DMS114 treated with DMSO at 0.1 percent for 48 hours (cell line): Measurements from ENCODE around the gene PNMA6E.
"Not testable (repeated sequence)": the region's sequence is repeated elsewhere in the genome, so short reads cannot be mapped to it uniquely, and the experiment has no call there.

Experiments
- DNase-seq: peaks from one replicate; lab custom pipeline; 2025; ENCODE audit not compliant: unreplicated experiment; lab: John Stamatoyannopoulos, UW

The PNMA6E gene

DNA sequence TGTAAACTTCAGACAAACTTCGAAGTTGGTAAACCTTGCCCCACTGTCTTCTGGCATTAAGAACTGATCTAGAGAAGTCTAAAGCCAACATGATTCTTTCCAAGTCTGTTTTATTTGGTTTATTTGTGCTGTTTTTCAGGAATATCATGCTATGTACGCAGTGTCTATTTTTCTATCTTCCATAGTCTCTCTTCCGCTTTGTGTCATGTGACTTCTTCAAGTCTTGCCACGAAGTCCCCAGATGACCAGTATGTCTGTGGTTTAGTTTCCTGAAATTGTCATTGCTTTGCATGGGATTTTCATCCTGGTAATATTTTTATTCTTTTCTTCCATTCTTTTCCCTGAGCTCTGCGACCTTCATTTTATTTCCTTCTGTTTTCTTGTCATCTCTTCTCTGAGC is 15.1 kb downstream of the PNMA6E start:
- no peak for DNase-seq

DNA sequence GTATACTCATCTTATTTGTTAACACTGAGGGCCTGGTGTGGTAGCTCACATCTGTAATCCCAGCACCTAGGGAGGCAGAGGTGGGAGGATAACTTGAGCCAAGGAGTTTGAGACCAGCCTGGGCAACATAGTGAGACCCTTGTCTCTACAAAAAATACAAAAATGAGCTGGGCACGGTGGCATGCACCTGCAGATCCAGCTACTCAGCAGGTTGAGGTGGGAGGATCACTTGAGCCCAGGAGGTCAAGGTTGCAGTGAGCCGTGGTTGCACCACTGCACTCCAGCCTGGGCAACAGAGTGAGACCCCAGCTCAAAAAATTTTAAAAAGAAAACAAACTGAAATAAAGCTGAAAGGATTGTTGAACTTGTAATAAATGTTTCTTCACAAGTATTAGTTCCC is 16.2 kb downstream of the PNMA6E start:
- DNase-seq, result not testable (repeated sequence)

GRCh38 chrX:153384390-153384789 is 16.8 kb downstream of the PNMA6E start:
- no peak for DNase-seq

- no peak for DNase-seq
These were observed 18.3 kb downstream of the PNMA6E start for GRCh38 chrX:153382563-153383482.

DNA sequence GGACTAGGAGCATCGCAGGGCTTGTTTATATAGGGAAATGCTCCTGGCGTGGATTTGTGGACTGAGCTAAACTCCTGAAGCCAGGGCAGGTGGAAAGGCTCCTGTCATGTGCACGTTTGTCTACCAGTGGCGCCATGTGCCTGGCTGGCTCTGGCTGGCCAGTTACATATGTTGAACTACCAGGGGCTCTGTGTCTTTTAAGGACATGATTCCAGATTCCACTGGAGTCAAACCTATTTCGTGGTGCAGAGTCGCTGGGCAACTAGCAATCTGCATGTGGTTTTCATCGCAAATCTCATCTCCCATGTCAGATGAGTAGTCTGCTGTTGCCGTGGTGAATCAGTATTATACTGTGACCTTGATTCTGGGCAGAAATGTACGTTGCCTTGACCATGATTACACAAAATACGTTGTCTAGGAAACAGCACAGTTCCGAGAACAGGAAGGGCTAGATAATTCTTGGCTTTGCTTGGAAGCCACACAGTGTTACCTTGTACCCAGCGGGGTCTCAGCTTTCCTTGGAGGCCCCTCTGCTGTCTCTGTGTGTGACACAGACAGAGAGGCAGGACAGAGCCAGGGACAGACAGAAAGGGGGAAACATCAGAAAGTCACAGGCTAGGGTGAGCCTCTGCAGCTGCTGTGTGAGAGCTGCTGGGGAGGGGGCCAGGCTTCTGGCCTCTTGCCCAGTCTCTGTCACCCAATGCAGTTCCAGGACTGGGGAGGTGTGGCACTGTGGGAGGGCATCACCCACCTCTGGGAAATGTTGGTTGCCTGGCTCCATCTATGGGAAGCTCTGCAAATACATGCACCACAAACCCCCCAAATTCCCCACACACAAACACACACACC is 19.2 kb downstream of the PNMA6E start:
- DNase-seq, result peak; percentile 10

DNA sequence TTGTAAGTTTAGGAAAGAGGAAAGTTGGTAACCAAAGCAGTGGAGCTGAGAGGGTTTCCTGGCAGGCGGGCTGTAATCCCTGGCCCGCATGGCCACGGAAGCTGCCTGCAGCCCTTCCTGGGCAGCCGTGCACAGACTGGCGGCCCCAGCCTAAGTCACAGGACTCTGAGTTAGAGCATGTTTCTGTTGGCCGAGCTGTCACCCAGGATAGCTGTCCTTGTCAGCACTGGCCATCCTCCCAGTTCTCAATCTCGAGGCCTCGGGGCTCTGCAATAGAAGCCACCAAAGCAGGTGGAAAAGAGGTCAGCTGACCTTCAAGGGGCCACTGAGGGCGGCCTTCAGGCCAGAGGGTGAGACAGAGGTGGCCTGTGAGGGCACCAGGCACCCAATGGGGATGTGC is 20.5 kb downstream of the PNMA6E start:
- no peak for DNase-seq

GRCh38 chrX:153379971-153380581 is 21.1 kb downstream of the PNMA6E start:
- no peak for DNase-seq

GRCh38 chrX:153379508-153379907 is 21.6 kb downstream of the PNMA6E start:
- DNase-seq, result no peak

- DNase-seq, result no peak
These were observed 22.5 kb downstream of the PNMA6E start for GRCh38 chrX:153378607-153379006.

GRCh38 chrX:153377727-153378126 is 23.4 kb downstream of the PNMA6E start:
- DNase-seq, result no peak

- no peak for DNase-seq
These were observed 25.6 kb downstream of the PNMA6E start for GRCh38 chrX:153375571-153375970.

DNA sequence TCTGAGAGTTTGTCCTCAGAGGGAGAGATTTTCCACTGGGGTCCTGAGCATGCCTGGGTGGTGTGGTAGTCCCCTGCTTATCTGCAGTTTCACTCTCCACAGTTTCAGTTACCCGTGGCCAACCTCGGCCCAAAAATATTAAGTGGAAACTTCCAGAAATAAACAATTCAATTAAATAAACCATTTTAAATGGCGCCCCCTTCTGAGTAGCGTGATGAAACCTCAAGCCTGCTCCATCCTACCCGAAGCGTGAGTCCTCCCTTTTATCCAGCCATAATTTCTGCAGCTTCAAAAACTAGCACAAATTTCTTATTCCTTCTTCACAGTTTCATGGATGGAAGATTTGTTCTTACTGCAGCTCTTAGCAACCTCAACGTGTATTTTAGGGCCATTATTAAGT is 26.7 kb downstream of the PNMA6E start:
- no peak for DNase-seq

GRCh38 chrX:153372949-153373348 is 28.2 kb downstream of the PNMA6E start:
- DNase-seq, result no peak

DNA sequence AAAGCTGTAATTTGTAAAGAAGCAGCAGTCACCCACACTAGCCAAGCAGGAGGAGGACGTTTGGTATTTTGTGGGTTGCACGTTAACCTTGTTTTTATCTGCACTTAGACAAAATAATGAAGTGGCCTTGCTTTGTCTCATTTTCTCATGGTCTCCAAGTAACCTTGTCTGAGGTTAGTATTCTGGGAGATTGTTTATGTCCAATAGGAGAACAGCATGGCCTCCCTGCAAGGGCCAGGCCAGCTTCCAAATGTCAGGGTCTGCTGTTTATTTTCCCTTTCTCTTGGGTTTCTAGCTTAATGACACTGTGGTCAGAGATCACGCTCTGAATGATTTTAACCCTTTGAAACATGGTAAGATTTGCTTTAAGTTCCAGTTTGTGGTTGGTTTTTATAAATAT is 29.9 kb downstream of the PNMA6E start:
- no peak for DNase-seq

GRCh38 chrX:153370293-153371055 is 30.7 kb downstream of the PNMA6E start:
- no peak for DNase-seq

GRCh38 chrX:153366878-153367538 is 34.1 kb downstream of the PNMA6E start:
- no peak for DNase-seq

DNA sequence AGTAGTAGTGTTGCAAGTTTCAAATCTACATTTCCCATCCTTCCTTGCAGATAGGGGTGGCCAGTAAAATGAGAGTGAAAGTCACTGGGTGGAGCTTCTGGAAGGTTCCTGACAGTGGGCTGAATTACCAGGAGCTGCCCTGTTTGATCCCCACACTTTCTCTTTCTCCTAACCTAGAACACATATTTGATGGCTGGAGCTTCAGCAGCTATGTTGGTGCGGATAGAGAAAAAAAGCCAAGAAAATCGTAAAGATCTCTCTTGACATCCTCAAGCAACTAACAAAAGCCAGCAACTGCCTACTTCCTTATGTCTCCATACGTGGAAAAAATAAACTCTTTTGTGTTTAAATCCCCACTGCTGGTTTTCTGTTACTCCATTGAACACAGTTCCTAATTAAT is 35.0 kb downstream of the PNMA6E start:
- no peak for DNase-seq

DNA sequence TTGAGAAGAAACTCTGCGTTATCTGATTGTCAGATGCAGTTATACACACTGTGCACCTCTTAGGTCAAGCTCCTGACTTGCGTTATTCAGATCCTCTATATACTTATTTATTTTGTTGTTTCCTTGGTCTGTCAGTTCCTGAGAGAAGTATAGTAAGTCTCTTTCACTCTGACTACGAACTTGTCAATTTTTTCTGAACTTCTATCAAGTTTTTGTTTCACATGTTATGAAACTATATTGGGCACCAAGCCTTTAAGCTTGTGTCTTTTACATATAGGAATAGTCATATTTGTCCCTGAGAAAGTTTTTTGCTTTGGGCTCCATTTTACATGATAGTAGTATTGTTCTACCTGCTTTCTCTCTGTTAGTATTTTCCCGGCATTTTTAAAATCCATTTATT is 35.5 kb downstream of the PNMA6E start:
- DNase-seq, result no peak

GRCh38 chrX:153361781-153362397 is 39.3 kb downstream of the PNMA6E start:
- no peak for DNase-seq

GRCh38 chrX:153357877-153358276 is 43.3 kb downstream of the PNMA6E start:
- no peak for DNase-seq
